CD4-positive, alpha-beta T cell treated with Interleukin-6 for 4 hours (primary cell): ENCODE measurements around the gene LSM14B.

Experiments used
- DNase-seq: peaks from one replicate; pipeline ENCODE4 v3.0.0-alpha.2; 2020; ENCODE audit warnings: mixed read lengths

Gene LSM14B

DNA sequence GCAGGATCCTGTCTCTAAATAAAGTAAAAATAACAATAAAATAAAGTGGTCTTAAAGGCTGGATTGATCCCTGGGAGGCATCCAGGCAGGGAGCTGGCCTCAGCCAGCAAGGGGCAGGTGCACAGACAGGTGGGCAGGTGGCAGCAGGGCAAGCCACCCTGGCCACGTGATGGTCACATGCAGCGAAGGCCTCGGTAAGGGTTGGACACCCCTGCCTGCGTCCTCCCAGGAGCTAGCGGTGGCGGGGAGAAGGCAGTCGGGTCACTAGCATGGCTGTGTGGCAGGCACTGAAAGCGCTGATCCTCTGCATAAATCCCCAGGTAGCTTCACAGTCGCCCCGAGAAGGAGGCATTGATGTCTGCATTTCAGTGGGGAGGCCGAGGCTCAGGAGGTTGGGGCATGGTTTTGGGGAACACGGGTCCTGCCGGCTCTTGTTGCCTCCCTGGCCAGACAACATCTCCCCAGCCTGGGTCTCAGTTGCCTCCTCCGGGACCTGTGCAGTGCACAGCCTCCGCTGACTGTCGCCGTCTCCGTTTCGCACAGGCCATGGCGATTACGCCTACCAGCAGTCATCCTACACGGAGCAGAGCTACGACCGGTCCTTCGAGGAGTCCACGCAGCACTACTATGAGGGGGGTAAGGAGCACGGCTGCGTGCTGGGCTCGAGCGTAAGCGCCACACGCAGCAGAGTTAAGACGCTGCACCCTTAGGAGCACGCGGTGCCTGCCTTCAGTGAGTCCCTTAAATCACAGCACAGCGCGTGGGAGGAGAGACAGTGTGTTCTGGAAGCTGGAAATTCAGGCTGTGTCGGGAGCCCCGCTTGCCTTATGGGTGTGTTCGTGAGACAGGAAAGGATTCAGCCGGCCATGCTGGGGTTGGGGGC lies 42.8 kb downstream of the LSM14B start:
- DNase-seq = no peak

DNA sequence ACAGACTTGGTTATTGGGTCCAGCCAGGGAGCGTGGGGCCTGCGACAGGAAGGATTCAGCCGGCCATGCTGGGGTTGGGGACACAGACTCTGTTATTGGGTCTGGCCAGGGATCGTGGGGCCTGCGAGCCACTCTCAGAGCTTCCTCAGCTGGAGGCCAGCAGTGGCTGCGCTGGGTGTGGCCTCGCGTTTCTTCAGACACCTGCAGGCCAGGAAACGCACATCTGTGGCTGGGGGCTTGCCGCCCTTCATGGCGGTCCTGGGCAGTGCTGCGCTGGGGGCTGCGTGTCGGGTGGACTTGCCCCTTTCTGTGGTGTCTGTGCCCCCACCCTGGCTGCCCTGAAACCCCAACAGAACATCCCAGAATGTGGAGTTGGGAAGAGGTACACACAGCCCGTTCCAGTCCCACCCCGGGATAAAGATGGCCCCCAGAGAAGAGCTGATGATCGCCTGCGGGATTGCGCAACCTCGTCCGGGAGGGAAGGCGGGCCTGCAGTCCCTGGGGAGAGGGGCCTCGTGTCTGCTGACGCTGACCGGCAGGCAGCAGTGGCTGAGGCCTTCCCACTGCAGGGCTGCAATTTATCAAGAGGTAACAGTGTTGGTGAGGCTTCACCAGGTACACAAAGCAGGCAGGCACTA lies 43.6 kb downstream of the LSM14B start:
- DNase-seq = no peak

DNA sequence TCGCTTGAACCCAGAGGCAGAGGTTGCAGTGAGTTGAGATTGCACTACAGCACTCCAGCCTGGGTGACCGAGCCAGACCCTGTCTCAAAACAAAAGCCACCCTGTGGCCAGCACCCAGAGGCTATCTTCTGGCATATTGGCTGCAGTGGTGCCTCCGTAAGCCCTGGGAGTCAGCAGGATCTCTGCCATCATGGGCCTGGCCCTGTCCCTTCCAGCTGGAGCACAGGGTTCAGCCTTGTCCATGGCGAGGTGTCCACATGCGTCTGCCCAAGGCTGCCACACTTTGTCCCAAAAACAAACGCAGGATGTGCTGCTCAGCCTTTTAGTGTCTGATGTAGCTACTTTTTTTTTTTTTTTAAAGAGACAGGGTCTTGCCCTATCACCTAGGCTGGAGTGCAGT lies 45.2 kb downstream of the LSM14B start:
- DNase-seq = no peak

DNA sequence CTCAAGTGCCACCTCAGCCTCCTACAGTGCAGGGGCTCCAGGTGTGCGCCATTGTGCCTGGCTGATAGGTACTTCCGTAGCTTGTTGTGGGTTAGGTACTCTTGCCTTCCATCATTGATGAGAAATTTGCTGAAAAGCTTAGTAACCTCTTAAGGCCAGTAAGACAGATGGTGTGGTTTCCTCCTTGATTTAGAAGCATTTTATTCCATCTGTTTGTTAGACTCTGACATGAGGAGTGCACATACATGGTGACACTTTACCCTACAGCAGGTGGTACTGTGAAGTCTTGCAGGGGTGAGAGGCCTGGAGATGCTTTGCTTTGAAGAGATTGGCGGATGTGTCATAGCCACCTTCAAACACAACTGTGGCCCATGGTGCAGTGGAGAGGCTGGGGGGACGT lies 45.8 kb downstream of the LSM14B start:
- DNase-seq = no peak

DNA sequence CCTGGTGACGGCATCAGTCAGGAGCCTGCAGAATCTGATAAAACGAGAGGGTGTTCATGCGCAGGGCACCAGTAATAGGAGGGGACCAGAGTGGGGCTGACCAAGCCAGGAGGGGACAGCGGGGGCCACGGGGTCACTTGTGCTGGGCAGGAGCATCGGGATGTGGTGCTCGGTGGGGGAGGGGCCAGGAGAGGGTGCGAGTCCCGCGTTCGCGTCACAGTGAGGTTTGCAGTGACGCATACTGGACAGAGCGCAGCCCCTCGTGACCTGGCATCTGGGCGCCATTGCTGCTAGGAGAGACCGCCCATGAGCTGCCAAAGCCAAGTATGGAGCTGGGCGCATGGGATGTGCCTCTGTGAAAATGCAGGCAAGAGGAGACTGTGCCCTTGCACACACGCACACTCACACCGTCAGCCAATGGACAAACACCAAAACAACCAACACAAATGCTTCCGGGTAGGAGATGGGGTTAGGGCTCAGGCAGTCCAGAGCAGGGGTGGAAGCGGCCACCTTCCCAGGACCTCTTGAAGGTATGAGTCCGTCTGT lies 46.7 kb downstream of the LSM14B start:
- no peak for DNase-seq

DNA sequence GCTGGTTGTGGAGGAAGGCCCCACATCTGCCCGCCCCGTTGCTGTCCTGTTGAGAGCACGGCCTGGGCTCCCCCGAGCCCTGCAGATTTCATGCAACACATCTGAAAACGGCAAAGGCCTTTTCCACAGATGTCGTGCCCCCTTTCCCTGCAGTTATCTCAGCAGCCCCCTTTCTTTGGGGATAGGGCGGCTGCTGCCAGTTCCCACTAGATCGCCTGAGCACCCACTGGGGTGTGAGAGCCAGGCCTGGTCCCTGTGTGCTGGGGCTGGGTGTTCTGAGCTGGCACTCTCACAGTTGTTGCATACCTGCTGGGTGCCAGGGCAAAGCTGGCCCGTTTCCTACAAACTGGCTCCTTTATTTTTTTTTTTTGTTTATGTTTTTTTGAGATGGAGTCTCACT lies 48.3 kb downstream of the LSM14B start:
- no peak for DNase-seq

DNA sequence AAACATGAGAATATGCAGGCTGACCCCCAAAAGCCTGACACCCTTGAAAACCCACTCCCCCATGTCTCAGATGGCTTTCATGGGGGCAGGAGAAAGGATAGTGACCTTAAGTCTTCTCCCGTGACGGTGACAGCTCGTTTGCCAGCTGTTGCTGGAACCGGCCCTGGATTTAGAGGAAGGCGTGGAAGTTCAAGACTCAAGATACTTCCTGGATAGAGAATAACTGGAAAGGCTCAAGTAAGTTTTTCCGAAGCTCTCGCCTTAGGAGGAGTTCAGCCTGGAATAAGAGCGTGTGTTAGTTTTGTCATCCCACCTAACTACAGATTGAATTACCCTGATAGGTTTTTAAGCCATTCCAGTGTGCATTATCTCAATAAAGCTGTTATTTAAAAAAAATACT lies 49.0 kb downstream of the LSM14B start:
- no peak for DNase-seq

DNA sequence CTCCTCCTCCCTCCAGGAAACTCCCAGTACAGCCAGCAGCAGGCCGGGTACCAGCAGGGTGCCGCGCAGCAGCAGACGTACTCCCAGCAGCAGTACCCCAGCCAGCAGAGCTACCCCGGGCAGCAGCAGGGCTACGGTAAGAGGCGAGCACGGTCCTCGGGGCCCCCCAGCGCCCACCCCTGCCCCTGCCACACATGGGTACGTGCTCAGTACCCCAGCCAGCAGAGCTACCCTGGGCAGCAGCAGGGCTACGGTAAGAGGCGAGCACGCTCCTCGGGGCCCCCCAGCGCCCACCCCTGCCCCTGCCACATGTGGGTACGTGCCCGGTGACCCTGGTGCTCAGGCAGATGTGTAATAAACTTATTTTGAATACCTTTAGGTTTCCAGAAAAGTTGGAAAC lies 50.4 kb downstream of the LSM14B start:
- DNase-seq = no peak

DNA sequence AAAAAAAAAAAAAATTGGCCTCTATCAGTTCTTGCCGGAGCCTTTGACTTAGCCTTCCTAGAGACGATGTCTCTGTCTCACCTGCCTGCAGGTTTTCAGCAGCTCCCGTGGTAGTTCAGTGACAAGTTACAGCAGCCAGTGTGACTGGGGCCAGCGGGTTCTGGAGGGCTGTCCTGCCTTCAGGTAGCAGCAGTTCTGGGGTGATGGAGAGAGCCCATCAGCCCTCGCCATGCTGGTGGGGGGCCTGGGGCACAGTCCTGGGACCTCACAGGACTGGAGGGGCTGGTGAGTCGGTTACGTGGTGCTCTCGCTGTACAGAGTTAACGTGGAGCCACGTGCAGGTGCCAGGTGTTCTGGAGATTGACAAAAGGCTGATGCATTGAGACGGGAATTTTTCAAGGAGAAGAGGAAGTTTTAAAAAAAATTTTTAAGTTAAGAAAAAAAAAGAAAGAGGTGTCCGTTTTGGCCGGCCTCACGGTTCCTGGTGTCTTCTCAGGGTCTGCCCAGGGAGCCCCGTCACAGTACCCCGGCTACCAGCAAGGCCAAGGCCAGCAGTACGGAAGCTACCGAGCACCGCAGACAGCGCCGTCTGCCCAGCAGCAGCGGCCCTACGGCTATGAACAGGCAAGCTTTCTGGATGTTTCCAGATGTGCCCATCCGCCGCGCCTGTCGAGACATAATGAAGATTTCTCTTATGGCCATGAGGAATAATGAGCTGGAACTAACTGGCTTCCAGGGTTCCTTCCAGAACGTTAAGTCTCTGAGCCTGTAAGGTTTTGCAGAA lies 51.9 kb downstream of the LSM14B start:
- no peak for DNase-seq

DNA sequence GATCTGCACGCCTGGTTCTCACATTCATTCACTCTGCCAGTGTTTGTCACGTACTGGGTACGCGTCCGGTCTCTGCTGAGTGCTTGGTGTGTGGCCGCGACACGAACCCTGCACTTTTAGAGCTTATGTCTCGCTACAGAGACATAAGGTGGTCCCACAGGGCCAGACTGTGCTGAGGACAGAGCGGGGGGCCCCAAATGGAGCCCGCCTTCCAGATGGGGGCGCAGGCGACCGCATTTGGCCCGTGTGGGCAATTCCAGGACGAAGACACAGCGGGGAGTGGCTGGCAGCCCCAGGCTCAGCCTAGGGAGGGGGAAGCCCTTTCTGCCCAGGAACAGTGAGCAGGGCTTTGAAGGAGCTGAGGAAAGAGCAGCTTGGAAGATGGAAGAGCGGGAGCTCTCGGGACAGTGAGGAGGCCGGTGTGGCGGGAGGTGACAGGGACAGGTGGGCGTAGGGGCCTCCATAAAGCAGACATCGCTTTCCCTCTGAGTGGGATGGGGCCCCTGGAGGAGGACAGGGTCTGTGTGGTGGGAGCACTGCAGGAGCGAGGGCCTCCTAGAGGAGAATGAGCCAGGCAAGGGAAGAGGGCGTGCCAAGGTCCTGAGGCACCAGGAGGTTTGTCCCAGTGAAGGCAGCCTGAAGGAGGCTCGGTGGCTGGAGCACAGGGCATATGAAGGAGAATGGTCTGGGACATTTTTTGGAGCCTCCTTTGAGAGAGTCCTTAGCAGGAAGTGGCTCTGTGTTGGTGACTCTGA lies 52.8 kb downstream of the LSM14B start:
- DNase-seq = no peak

DNA sequence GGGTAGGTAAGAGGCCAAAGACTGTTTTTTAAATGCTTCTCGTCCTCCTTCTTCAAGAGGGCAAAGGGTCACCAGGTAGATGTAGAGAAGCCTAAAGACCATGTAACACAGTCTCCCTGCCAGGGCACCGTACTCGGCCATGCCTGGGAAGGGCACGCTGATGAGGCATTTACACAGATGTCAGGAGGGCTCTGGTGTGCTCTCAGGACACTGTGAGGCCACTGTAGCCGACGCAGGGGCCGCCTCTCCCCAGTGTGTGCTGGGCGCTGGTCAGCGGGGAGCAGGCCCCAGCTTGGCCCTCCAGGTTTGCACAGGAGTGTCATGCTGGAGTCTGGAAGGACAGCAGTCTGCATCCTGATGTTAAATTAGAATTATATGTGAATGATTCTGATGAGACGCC lies 53.4 kb downstream of the LSM14B start:
- DNase-seq = no peak

DNA sequence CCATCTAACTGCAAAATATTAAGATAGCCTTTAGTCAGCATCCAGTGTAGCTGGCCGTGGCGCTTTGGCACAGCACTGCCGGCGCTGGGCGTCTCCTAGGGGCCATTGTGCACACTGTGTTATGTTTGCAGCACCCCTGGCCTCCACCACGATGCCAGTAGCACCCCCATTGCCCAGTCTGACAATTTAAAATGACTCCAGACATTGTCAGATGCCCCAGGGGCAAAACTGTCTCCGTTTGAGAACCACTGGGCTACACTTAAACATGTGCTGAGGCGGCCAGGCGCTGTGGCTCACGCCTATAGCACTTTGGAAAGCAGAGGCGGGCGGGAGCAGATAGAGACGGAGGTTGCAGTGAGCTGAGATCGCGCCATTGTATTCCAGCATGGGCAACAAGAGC lies 54.6 kb downstream of the LSM14B start:
- DNase-seq = no peak

DNA sequence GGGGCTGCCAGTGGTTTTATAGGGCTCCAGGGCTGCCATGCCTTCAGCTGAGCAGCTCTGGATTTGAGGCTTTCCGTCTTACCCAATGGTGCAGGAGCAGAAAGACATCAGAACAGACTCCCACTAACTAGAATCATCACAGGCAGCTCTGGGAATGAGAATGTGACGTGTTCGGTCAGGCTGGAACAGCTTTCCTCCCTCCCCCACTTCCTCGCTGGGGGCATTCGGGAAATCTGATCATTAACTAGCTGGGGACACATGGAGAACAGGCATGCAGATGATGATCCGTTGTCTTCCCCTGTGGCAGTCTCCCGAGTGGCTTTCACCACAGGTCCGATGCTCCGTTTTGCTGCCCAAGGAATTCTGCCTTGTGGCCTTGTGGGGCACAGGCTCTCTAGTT lies 55.0 kb downstream of the LSM14B start:
- no peak for DNase-seq

DNA sequence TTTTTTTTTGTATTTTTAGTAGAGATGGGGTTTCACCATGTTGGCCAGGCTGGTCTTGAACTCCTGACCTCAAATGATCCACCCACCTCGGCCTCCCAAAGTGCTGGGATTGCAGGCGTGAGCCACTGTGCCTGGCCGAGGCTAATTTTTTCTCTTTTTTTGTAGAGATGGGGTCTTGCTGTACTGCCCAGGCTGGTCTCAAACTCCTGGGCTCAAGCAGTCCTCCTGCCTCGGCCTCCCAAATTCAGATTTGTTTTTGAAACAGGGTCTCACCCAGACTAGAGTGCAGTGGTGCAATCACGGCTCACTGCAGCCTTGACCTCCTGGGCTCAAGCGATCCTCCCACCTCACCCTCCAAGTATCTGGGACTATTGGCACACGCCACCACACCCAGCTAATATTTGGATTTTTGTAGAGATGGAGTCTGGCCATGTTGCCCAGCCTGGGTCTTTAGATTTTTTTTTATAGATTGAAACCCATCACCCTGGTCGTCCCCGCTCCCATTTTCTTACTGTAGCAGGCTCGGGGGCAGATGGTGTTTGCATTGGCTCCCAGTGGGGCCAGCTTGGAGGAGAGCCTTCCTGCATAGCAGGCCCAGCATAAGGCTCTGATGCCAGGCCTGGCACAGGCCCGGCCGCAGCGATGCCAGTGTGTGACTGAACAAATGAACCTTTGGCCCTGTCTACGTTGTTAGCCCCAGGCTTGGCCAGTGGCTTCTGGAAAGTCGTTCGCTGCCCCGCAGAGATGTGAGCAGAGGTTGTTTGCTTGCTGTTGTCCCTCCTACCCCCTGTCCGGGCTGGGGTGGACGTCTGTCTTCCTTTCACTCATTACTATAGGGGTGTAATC lies 56.3 kb downstream of the LSM14B start:
- DNase-seq = no peak

DNA sequence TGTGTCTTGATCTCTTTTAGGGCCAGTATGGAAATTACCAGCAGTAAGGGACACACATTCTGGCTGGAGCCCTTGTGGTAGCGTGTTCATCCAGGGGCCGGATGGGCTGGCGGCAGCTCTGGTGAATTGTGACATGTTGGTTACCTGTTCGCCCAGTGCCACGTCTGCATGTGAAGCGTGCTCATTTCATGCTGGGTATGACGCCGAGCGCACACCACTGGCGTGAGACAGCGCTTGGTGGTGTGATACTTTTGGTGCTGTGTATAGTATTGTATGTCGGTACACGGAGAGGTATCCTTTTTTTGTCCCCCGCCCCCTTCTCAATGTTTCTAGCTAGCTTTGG lies 56.9 kb downstream of the LSM14B start:
- DNase-seq = no peak

DNA sequence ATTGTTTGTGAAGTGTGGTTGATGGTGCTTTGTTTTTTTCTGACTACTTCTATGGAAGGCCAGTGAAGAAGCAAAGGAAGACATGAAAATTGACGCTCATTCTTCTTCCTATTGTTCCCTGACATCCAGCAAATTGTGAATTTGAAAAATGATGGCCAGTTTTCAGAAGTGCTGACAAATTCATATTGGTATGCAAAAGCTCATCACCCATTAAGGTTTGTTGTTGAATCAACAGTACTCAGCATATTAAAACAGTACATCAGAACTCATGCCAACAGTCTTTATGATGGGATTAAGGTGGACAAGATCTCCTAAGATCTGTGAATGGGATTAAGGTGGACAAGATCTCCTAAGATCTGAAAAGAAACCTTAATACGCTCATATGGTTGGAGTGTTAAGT lies 59.5 kb downstream of the LSM14B start:
- no peak for DNase-seq

DNA sequence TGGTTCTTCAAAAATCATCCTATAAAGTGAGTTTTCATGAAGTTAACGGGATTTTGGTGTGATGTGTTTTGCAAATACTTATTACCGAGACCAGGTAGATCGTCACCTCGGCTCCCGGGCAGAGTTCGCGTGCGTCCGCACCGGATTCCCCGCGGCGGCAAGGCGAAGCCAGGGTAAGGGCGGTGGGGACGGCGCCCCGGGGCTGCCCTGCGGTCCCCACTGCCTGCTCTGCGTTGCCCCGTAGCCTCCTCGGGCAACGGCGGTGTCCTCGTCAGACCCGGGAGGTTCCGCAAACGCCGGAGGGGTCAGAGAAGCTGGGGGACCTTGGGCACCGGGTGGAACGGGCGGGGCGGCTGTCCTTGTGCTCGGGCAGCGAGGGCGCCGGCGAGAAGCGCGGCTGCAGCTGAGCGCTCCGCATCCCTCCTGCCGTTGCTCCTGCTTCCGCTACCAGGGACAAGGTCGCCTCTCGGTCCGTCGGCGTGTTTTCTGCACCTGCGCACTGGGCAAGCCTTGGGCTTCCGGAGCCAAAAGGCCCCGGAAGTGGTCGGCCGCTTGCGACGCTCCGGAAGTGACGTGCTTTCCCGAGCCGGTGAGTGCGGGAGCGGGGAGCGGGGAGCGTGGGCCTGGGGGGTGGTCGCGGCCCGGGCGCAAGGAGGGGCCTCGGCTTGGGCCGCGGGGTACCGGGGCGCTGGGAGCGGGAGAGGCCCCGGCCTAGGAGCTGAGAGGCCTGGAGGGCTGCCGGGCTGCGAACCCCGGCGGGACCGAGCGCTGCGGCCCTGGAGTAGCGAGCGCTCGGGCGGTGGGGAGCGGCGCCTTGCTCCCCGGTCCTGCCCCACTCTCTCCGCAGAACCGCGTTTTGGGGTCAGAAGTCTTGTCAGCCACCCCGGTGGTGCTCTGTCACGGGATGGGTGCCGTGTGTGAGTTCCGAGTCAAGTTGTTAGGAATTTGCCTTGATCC lies 60.5 kb downstream of the LSM14B start, which contains the start of gene MTG2:
MTG2 (plus strand) TSS at position 560 of the 957 bp plus-strand sequence. CDS start 10,393 bp downstream, outside the sequence.
- DNase-seq = peak; percentile 96

DNA sequence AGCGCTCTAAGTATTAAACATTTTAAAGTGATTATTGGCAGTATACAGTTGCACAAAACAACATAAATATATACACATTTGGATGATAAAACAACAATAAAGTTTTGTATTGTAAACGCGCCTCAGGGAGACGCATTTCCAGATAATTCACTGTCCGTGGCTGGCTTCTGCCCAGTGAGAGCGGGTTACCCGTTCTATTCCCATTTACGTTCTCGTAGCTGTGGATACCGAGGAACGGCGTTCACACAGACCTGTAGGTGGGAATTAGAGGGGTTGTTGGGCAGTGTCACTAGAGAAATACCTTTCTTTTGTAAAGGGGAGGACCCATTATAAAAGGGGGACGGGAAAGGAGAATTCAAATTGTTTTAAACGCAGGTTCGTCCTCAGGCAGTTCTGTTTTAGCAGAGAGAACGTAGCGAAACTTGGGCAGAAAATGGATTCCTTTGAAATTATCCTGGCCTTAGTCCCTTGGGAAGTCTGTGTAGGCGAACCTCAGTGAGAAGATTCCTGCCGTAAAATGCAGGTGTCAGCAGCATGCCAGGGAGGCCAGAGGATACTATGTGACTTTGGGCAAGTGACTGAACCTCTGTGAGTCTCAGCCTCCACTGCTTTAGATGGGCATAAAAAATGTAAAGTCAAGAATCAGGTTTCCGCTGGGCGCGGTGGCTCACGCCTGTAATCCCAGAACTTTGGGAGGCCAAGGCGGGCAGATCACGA lies 61.3 kb downstream of the LSM14B start:
- no peak for DNase-seq
